Keratinocyte (primary cell): ENCODE results near the gene FABP1.

Experiments used
- CTCF ChIP-seq, 3 experiments: IDR thresholded peaks in 1 of 3; conservative IDR thresholded peaks in 1 of 3; optimal IDR thresholded peaks in 1 of 3; 2 replicates in 2 of 3; 3 replicates in 1 of 3; pipeline versions ENCODE3 to v1.5.1; 2011; ENCODE audit warnings: low read length in 3 of 3, mild to moderate bottlenecking in 3 of 3, moderate library complexity in 2 of 3, control low read depth in 1 of 3, inconsistent platforms in 1 of 3; ENCODE audit not compliant: insufficient read depth in 2 of 3; ENCODE audit errors: extremely low read depth in 1 of 3
- EZH2 ChIP-seq: IDR thresholded peaks from one replicate; pipeline ENCODE4 v1.6.1; 2012; ENCODE audit warnings: inconsistent platforms, mild to moderate bottlenecking, low read length, moderate library complexity

GRCh38 chr2:88125924-88126771, 1.7 kb downstream of the FABP1 start:
- TF ChIP-seq EZH2 = no peak
- TF ChIP-seq CTCF (optimal IDR thresholded peaks at IDR 0.05 in 1 of 3, IDR thresholded peaks at IDR 0.05 in 1 of 3, conservative IDR thresholded peaks at IDR 0.05 in 1 of 3; ENCODE audit: extremely low read depth in 1 of 3, insufficient read depth in 2 of 3, low read length in 3 of 3) = no peak
